NCI-H1092 treated with DMSO at 0.1 percent for 48 hours (cell line): Measurements from ENCODE around the gene SYTL2.
"Not testable (repeated sequence)": the region's sequence is repeated elsewhere in the genome, so short reads cannot be mapped to it uniquely, and the experiment has no call there.

Experiments used
- DNase-seq: peaks from one replicate; lab custom pipeline; 2025; lab: John Stamatoyannopoulos, UW

The SYTL2 gene

DNA sequence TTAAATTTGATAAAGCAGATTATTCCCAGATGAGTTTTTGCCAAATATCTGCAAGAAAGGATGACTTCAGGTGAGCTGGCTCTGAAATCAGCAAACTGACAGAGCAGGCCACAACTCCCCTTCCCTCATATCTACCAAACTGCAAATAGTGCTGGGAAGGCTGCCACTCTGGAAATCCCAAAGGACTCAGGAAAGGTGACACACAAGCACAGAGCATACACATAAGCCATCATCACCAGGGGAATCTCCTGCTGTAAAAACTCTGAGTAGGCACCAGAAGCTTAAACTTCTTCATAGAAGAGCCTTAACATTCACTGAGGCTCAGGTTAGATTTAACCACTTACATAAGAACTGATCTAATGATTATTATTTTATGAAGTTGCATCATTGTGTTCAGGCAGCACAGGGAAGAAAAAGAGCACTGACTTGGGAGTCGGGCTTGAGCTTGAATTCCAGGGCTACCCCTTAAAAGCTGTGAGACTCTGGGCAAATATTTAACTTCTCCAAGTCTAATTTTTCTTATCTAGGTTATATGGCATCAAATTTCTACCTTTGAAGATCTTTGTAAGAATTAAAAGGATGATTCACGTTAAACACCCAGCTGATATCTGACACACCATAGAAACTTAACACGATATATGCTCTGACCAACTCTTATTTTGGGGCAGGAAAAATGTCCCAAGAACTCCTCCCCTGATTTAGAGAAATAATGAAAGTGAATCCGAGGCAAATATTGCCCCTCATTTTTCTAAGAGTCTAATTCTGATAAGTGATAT lies 15.0 kb downstream of the SYTL2 start:
- DNase-seq, result no peak

DNA sequence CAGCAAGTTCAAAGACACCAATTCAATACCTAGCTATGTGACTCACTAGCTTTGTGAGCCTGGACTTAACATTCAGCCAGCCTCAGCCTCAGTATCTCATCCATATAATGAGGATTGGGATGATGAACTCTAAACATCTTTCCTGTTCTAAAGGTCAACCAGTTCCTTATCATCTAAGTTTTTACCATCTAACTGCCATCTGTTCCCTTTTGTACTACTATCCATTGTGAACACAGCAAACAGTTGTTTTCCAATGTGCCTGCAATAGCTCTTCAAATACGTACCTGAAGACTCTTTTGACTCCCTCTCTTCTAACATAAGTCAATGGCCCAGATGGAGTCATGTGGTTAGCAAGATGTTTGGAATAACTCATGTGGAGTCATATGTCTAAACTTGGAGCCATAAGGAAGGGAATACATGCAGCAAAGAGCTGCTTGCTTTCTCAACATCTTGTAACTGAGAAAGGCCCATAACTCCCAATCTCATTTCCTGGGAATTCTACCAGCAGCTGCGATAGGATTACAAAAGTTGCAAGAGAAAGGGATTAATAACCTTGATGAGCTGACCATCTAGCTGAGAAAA lies 19.4 kb downstream of the SYTL2 start:
- no peak for DNase-seq

DNA sequence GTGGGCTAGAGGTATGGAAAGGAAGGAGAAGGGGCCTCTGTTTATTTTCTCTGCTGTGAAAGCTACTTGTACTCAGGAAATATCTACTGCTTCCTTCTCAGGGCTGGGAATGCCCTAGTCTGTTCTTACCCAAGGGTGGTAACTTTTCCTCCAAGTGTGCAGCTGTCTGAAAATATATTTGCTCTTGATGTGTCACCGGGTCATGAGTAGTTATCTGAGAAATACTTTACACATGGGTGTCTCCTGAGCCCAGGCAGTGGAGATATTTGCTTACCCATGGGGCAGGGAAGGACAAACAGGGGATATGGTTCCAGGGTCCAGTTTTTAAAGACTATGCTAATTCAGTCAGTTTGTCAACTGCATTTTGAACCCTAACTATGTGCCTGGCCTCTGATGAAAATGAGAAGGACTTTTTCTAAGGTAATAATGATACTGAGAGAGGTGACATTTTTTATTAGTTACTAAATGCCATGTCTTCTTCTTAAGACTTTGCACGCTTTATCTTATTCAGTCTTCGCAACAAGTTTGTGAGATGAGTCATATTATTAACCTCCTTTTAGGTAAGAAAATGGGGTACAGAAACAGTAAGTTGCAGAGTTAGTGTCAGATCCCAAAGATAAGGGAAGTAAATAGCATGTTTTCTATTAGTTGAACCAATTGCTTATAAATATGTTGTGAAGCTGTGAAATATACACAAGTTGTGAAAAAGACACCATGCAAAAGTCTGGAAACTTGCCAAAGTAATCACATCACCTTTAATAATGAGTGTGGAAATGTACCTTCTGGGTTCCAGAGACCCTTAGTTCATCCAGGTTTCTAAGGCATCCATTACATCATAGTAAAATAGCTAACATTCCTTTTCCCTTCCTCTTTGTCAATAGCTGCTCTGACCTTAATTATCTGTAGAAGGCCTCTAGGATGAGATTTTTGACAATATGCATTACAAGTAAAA lies 22.9 kb downstream of the SYTL2 start:
- DNase-seq, result no peak

DNA sequence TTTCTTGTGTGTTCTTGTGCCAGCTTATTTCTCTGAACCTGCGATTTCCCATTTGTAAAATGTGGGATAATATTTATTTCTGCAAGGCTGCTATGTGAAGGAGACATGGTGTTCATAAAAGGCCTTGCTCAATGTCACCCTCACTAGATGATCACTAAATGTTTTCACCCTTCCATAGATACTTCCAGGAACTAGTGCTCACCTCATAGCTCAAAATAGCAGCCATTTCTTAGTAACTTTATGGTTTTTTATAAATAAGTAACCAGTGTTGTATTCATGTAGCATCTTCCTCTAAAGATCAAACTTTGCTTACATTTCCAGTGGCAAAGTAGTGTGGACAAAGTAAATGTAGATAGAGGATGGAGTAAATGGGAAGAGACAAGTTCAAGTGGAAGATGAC lies 23.8 kb downstream of the SYTL2 start:
- no peak for DNase-seq

DNA sequence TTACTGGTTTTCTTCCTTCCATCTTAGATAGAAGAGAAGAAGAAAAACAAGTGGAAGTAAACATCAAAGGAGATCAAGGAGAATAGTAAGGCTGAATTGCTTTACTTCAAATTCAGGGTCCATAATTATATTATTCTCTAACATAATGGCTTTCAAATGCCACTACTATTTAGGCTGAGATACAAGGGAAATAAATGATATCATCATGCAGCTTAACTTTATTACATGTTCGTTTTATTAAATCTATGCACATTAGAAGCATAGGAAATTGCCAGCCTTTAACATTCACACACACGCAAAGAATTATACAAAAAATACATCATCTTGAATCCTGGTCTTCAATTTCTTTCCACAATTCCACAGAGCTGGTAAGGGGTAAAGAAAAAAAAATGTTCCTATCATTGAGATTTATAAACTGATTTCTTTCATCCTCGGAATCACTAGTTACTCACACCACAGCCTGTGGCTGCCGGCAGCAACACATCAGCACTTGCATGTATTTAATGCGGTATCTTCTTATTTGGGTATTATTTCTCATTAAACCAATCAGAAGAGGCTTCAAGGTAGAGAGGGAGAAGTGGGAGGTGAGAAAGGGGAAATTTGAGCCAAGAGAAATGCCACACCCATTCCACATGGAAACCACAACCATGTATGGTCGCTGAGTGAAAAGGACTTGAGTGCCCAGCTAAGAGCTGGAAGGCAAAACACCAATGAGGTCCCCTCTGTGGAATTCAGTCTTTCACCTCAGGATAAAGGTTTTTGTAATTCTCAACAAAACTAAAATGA lies 26.3 kb downstream of the SYTL2 start:
- no peak for DNase-seq

DNA sequence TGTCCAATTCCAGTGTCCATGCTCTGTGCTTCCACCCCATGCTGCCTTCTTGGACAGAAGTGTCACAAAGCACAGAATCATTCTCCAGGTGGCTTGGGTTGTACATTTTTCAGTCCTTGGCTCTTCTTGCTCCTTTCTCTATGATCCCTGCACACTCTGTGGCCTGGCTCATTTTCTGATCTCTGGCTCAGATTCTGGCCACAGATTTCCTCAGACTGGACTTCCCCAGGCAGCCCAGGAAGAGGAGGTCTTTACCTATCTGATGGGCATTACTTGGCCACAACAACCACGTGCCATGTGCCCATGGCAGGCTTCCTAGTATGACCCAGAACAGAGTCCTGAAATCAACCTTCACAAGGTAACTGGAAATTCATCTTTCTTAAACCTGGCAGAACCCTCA lies 27.2 kb downstream of the SYTL2 start:
- DNase-seq, result no peak

DNA sequence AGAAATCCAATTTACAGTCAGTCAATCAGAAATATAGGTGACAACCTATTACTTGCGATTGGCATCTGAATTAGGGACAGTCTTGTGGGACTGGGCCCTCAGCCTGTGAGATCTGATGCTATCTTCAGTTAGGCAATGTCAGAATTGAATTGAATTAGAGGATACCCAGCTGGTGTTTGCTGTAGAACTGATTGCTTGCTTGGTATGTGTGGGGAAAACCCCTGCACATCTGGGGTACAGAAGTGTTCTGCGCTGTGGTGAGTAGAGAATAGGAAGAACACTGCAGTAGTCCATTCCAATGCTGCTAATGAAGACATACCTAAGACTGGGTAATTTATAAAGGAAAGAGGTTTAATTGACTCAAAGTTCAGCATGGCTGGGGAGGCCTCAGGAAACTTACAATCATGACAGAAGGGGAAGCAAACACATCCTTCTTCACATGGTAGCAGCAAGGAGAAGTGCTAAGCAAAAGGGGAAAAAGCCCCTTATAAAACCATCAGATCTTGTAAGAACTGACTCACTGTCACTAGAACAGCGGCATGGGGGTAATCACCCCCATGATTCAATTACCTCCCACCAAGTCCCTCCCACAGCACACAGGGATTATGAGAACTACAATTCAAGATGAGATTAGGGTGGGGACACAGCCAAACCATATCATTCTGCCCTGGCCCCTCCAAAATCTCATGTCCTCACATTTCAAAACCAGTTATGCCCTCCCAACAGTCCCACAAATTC lies 30.0 kb downstream of the SYTL2 start:
- not testable (repeated sequence) for DNase-seq

DNA sequence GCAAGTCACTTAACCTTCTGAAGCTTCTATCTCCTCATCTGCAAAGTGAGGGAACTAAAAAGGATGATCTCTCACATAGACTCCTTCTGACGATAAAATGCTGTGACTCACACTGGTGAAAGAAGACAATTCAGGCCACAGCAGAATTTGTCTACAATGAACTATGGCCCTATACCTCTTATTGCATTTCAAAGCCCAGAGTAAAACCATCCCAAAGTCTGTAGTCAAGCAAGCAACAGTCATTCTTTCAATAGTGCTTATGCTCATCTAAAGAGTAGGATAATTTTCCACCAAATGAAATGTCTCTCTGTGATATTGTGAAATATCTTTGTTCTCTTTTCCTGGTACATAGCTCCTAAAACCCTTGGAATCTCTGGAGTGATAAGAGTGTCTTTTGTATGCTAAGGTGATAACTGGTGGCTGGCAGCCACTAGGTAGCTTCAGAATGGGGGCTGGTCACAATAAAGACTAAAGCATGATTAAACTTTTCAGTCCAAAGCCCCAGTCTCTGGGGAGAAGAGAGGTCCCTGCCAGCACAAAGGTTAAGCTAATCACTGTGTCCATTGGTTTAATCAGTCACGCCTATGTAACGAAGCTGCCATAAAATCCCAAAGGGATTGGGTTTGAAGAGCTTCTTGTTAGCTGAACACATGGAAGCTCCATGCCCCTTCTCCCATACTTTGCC lies 30.8 kb downstream of the SYTL2 start:
- no peak for DNase-seq

DNA sequence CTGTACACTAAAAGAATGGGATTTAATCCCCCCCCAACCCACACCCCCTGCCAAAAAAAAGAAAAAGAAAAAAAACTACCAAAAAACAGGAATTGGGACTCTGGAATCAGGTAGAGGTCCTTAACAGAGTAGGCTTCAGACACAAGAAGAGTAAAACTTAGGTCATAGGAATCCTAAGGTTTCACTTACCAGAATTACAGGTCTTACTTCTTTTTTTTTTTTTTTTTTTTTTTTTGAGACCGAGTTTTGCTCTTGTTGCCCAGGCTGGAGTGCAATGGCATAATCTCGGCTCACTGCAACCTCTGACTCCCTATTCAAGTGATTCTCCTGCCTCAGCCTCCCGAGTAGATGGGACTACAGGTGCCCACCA lies 33.4 kb downstream of the SYTL2 start:
- not testable (repeated sequence) for DNase-seq

DNA sequence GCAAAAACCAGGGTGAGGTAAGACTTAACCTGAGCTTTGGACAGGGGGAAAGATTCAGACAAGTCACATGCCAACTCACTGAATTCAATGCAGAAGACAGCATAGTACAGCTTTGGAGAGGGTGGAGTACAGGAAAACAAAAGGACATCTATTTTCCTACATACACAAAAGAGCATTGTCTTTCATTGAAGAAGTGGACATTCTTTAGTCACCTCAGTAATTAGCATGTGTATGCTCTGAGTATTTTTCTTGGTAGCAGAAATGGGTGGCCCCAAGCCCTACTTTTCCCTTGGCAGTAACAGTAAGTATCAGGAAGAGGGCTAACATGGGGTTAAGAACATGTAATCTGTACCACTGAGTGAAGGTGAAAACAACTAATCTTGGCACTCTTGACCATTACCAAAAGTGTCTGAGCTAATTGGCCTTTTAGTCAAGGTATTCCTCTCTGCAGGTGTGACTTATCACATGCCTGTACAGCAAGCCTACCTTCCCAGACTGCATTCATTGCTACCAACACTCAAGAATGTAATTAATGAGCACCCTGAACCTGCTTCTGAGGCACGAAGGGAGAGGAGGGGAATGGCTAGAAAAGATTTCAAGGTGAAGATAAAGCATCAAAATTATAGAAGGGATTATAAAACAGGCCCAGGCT lies 33.9 kb downstream of the SYTL2 start:
- DNase-seq, result no peak

DNA sequence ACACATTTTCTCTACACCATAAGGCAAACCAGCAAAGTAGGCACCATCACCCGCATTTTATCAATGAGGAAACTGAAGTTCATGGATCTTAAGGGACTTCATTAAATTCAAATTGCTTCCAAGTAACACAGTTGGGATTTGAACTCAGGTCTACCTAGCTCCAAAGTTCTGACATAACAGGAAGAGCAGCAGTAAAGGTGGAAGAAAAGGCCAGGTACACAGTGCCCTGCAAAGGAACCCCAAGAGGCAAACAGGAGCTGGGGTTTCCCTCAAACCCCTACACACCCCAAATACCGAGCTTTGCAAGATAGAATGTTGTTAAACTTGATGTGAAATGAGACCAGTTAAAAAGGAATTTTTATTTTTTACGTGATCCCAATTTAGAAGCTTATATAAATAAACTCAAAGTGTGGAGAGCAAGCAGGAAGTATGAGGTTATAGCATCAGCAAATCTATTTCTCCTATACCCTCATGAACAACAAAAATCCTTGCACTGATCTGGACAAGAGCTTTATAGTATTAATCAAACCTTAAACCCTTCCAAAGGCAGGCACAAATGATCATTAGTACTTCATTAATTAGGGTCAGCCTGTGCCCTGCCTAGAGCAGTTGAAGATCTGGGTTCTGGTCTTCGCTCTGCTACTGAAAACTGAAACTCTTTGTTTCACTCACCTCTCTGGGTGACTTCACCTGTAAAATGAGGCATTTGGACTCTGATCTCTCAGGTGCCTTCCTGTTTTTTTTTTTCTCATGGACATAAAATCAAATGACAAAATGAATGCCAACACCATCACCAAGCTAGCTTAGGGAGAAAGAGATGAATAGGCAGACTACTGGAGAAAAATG lies 36.5 kb downstream of the SYTL2 start:
- no peak for DNase-seq

DNA sequence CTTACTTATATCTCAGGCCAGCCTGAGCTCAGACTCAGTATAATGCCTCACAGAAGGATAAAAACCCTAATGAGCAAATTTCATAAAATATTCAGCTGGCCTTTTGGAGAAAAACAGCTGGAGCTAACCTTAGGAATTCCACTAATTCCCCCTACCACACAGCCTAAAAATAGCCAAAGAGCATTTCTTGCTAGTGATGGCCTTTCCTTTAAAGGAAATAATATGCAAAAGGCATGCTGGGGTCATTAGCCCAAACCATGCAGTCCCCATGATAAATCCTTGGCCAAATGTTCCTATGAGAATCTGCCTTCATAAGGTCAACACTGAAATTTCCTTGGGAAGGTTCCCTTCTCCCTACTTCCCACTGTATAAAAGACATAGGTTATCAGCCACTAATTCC lies 38.2 kb downstream of the SYTL2 start:
- no peak for DNase-seq

DNA sequence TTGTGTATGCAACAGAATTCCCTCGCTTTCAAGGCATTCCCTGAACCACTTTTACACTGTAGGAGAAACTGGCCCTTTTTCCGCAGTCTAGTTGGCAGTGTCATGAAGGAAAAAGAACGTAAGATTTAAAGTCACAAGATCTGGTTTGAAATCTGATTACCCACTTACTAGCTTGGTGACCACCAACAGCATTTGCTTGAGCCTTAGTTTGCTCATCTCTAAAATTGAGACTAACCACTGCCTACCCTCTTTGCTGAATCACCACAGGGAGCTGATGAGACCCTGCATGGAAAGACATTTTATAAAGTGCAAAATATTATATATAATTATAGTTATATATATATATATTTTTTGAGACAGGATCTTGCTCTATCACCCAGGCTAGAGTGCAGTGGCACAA lies 39.4 kb downstream of the SYTL2 start:
- no peak for DNase-seq

DNA sequence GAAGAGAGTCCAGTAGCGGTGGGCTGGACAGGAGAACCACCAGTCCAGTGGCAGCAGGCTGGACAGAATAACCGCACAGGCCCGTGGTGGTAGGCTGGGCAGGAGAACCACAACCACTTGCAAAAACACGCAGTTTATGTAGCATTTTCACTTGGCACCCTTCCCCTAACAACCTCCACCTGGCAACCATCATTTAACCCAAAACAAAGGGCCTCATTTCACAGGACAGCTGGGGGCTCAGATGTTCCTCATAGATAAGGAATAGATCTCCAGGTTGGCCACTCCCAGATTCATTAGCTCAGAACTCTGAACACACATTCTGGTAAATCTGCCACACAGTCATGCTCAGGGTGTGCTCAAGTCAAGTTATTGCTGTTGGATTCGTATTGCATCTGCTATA lies 41.2 kb downstream of the SYTL2 start:
- no peak for DNase-seq

DNA sequence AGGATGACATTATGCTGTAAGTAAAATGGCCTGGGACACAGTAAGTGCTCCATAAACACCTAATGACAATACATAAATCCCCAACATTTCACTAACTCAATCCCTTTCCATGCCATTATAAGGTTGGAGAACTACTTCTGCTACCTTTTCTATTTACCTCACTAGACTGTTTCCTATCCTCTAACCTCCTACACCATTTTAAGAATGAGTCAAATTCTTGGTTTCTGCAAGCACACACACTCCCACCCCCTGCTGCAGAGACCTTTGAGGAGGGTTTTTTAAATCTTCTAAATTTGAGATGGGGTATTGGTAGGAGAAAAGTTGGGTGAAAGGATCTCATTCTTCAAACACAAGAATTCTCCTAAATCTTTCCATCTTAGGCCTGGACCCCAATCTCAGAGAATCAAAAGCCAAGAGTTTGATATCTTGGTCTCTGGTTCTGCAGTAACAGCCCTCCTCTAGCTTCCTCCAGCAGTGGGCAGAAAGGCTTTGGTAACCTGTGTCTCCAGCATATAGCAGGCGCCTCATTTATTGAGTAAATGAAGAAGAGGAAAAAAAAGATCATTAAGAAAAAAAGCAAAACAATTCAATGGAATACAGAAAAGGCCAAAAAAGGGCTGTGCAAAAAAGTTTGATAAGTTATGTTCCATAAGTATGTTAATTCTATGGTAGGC lies 42.3 kb downstream of the SYTL2 start:
- DNase-seq, result no peak

DNA sequence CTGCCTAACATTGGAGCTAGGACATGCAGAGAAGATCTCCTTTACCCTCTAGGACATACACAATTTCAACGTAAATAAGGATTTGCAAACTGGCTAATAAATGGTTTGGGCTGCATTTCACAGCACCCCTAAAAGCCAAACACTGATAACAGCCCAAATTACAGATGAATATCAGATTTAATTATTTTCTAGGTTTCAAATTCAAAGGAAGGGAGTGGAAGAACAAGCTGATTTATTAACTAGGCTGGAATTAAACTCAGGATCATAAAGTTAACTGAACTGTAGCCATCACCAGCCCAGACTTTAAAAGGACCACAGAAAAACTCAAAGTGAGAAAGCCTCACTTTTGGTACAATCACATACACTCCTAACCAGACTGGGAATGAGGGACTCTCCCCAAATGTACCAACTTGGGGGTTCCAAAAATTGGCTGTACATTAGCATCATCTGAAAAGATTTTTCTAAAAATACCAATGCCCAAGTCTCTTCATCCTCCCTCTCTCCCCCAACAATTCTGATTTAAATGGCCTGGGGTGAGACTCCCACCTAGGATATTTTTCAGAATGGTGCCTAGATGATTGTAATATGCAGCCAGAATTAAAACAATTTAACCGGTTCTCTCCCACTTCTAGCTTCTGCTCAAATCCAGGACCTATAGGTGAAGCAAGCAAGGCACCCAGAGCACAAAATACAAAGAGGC lies 43.5 kb downstream of the SYTL2 start:
- no peak for DNase-seq

DNA sequence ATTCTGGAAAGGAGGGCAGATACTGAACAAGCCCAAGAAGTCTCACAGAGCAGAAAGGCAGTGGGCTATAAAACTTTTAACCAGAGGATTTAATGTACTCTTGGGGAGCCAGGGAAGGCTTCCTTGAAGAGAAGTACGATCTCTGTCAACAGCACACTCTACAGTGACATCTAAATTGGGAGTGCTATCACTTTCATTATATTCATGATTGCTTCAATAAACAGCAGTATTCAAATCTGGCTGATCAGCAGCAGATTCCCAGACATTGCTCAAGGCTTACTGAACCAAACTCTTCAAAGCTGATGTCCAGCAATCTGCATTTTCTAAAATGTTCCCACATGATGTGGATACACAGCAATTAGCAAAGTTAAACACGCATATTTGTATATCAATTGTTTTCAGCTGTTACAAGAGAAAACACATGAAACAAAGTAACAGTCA lies 44.2 kb downstream of the SYTL2 start:
- DNase-seq, result no peak

DNA sequence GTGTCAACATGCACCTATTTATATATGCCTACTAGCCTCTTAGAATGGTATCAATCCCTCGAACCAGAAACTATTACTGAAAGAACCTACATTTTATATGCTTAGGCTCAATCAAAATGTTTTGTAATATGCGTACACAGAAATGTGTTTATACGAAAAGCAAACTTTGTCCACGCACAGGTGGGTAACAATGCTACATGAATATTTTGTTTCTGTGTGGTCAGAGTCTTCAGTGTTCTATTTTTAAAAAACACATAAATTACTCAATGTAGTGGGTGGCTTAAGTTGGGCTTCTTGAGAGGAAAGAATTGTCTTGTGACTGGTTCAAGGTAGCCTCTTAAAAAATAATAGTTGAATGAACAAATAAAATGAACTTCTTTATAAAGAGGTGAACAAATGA lies 46.1 kb downstream of the SYTL2 start:
- no peak for DNase-seq
